Gastroesophageal sphincter (tissue), 4 donors: Measurements from ENCODE around the gene ERVH48-1. TPM values are rescaled to one million over a fixed set of nuclear protein-coding genes. Genes with fewer than 3 reads are reported as not detected.
"Not testable (repeated sequence)": the region's sequence is repeated elsewhere in the genome, so short reads cannot be mapped to it uniquely, and the experiment has no call there.

ENCODE experiments used
- ATAC-seq: fragments of 150-250 bp; one replicate; pipeline ENCODE4 v1.9.1; 2016; ENCODE audit warnings: mild to moderate bottlenecking, moderate library complexity
- H3K27ac ChIP-seq, 4 donors: fragments of 200-600 bp; sonication (generic) in 3 of 4; 1 replicate in 3 of 4; 2 replicates in 1 of 4; pipeline ENCODE4 v1.5.1; 2016 to 2019
- H3K27me3 ChIP-seq: fragments of 200-600 bp; sonication (generic); one replicate; pipeline ENCODE4 v1.5.1; 2019
- H3K36me3 ChIP-seq, 2 donors: fragments of 200-600 bp; sonication (generic); one replicate each; pipeline ENCODE4 v1.5.1; 2019; ENCODE audit warnings: control low read depth in 1 of 2
- H3K4me1 ChIP-seq, 3 donors: fragments of 200-600 bp; sonication (generic); 1 replicate in 2 of 3; 2 replicates in 1 of 3; pipeline ENCODE4 v1.5.1; 2016 to 2019; ENCODE audit warnings: control low read depth in 2 of 3
- H3K4me3 ChIP-seq, 2 donors: fragments of 200-600 bp; sonication (generic); one replicate each; pipeline ENCODE4 v1.5.1; 2019; ENCODE audit warnings: mild to moderate bottlenecking in 1 of 2, moderate library complexity in 1 of 2
- H3K9me3 ChIP-seq, 3 donors: fragments of 200-600 bp; sonication (generic); one replicate each; pipeline ENCODE4 v1.5.1; 2017 to 2019; ENCODE audit warnings: control low read depth in 2 of 3
- EP300 ChIP-seq: sonication (generic); formaldehyde crosslinking; IDR thresholded peaks from one replicate; pipeline ENCODE4 v1.6.1; 2017; ENCODE audit warnings: antibody characterized with exemption, mild to moderate bottlenecking
- POLR2A ChIP-seq, 2 donors: fragments of 450-650 bp; IDR thresholded peaks; one replicate each; pipeline ENCODE4 v1.6.1; 2017; ENCODE audit warnings: antibody characterized with exemption in 2 of 2, mild to moderate bottlenecking in 2 of 2, moderate library complexity in 1 of 2
- POLR2AphosphoS5 ChIP-seq: sonication (generic); formaldehyde crosslinking; IDR thresholded peaks from one replicate; pipeline ENCODE4 v1.6.1; 2017; ENCODE audit warnings: antibody characterized with exemption
- WGBS, 2 donors: methylation state at CpG; one replicate each; pipeline ENCODE4 v1.1.5; 2018; ENCODE audit warnings: low coverage in 1 of 2; 5-methylcytosine and 5-hydroxymethylcytosine counted together
- total RNA-seq, 4 donors: library from RNA; depleted of rRNA; stranded (reverse); fragments of >200 nt; gene quantifications; one replicate each; pipeline ENCODE4 v1.1.0, GENCODE V29; 2016
- TF ChIP-seq, protein P1 (sequence below), 4 experiments: fragments of 200-600 bp in 2 of 4; fragments of 450-650 bp in 2 of 4; sonication (generic) in 1 of 4; IDR thresholded peaks; one replicate each; pipeline ENCODE4 v1.5.1; 2017 to 2019; ENCODE audit warnings: antibody characterized with exemption in 4 of 4, mild to moderate bottlenecking in 2 of 4, moderate library complexity in 2 of 4

The ERVH48-1 gene
- total RNA-seq, 4 donors from 2014 or later, result not detected

DNA sequence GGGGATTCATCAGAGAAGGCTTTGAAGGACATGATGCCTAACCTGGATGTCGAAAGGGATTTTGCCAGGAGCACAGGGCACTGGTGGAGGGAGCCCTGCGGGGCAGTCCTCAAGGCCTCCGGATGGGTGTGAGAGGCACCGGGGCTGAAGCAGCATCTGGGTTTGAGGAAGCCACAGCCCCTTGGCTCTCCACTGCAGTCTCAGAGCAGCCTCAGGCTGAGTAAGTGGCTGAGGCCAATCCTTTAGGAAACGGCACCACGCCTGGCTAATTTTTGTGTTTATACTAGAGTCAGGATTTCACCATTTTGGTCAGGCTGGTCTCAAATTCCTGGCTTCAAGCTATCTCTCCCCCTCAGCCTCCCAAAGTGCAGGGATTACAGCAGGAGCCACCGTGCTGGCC lies 12.0 kb downstream of the ERVH48-1 start:
- Histone ChIP-seq H3K9me3 (no peaks in the 10 kb centered on the region), H3K4me1 (no peaks in the 10 kb centered on the region), H3K36me3 (peaks cover 0 to 47% of the 10 kb centered on the region in 2 donors), H3K27ac (no peak overlapping the region), H3K4me3 (no peak overlapping the region), H3K27me3 (no peaks in the 10 kb centered on the region)
- TF ChIP-seq POLR2A (IDR thresholded peaks at IDR 0.05) (no peak), POLR2AphosphoS5 (no peak), EP300 (no peak)
- TF ChIP-seq, protein P1, sequence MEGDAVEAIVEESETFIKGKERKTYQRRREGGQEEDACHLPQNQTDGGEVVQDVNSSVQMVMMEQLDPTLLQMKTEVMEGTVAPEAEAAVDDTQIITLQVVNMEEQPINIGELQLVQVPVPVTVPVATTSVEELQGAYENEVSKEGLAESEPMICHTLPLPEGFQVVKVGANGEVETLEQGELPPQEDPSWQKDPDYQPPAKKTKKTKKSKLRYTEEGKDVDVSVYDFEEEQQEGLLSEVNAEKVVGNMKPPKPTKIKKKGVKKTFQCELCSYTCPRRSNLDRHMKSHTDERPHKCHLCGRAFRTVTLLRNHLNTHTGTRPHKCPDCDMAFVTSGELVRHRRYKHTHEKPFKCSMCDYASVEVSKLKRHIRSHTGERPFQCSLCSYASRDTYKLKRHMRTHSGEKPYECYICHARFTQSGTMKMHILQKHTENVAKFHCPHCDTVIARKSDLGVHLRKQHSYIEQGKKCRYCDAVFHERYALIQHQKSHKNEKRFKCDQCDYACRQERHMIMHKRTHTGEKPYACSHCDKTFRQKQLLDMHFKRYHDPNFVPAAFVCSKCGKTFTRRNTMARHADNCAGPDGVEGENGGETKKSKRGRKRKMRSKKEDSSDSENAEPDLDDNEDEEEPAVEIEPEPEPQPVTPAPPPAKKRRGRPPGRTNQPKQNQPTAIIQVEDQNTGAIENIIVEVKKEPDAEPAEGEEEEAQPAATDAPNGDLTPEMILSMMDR (IDR thresholded peaks at IDR 0.05), result no peak
- ATAC-seq, result no peak
- 62 to 70% methylated on average over 5 to 7 of the region's 7 CpGs for WGBS, 2 donors

DNA sequence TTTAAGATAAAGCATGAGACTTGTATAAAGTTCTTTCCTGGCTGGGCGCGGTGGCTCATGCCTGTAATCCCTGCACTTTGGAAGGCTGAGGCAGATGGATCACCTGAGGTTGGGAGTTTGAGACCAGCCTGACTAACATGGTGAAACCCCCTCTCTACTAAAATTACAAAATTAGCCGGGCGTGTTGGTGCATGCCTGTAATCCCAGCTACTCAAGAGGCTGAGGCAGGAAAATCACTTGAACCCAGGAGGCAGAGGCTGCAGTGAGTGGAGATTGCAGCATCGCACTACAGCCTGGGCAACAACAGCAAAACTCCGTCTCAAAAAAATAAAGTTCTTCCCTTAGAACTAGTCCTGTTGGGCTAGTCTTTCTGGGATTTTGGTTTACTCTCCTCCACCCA lies 13.5 kb downstream of the ERVH48-1 start:
- not testable (repeated sequence) for H3K9me3 ChIP-seq, H3K27ac ChIP-seq, H3K27me3 ChIP-seq, H3K4me3 ChIP-seq, H3K4me1 ChIP-seq, ATAC-seq
- peaks cover 0 to 62% of the 10 kb centered on the region in 2 donors for H3K36me3 ChIP-seq
- 85 to 88% methylated on average over 5 to 6 of the region's 6 CpGs for WGBS, 2 donors

DNA sequence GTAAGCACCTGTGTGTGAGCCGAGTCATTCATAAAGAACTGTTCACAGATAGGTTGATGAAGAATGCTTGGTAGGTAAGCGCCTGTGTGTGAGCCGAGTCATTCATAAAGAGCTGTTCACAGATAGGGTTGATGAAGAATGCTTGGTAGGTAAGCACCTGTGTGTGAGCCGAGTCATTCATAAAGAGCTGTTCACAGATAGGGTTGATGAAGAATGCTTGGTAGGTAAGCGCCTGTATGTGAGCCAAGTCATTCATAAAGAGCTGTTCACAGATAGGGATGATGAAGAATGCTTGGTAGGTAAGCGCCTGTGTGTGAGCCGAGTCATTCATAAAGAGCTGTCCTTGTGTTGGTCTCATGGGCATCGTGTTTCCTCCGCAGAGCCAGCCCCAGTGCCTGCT lies 16.9 kb downstream of the ERVH48-1 start:
- H3K9me3 ChIP-seq, H3K27ac ChIP-seq, H3K27me3 ChIP-seq, ATAC-seq, H3K4me1 ChIP-seq, H3K4me3 ChIP-seq: not testable (repeated sequence)
- H3K36me3 ChIP-seq, result peaks cover 0 to 96% of the 10 kb centered on the region in 2 donors
- WGBS, 2 donors, result 84 to 91% methylated on average over 7 to 9 of the region's 9 CpGs

DNA sequence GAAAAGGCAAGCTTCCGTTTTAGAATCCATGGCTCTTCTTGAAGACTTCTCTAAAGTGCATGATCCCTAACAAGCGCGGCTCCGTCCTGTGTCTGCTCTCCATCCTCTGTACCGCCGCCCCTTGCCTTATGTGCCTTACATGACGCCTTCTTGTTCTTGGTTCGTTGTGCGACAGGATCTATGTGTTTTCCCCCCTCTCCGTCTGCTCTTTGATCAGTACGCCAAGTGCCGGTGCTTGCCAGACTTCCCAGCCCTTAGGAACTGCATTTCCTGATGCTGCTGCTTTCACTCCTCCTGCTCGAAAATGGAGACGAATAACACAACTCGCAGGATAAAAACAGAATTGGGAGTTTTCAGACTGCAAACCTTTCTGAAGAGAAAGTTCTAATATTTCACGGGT lies 19.2 kb downstream of the ERVH48-1 start:
- peaks cover 0 to 99% of the 10 kb centered on the region in 2 donors for H3K36me3 ChIP-seq

DNA sequence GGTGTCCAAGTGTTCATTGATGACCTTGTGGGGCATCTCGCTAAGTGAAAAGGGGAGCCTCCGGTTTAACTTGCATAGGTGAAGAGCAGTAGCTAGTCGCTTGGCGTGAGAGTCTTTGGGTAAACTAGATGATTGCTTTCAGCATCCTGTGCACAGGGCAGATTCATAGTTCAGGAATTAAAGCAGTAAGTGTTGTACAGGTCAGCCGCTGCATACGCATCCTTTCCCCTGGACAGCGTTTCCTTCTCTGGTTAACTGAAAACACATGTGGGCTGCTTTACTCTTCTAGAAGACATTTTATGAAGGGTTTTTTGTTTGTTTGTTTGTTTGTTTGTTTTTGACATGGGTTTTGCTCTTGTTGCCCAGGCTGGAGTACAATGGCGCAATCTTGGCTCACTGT lies 20.2 kb downstream of the ERVH48-1 start:
- no peak for ATAC-seq
- Histone ChIP-seq H3K36me3 (peaks cover 0 to 99% of the 10 kb centered on the region in 2 donors), H3K27me3 (no peaks in the 10 kb centered on the region), H3K4me1 (peaks cover 0 to 27% (median 0%) of the 10 kb centered on the region in 3 donors), H3K27ac (no peak overlapping the region), H3K9me3 (no peaks in the 10 kb centered on the region), H3K4me3 (no peak overlapping the region)
- 93 to 97% methylated on average over 6 to 7 of the region's 8 CpGs for WGBS, 2 donors
- TF ChIP-seq, protein P1 (IDR thresholded peaks at IDR 0.05), result no peak
- no peak for TF ChIP-seq EP300
- TF ChIP-seq POLR2A (IDR thresholded peaks at IDR 0.05), result no peak
- TF ChIP-seq POLR2AphosphoS5, result no peak

More for the DNA sequence above, 19.2 kb downstream of the ERVH48-1 start:
- peaks cover 0 to 17% (median 0%) of the 10 kb centered on the region in 3 donors for H3K4me1 ChIP-seq
- WGBS, 2 donors, result 85 to 96% methylated on average over 9 to 16 of the region's 16 CpGs
- H3K4me3 ChIP-seq, result no peak overlapping the region
- H3K9me3 ChIP-seq, result no peaks in the 10 kb centered on the region
- TF ChIP-seq POLR2A (IDR thresholded peaks at IDR 0.05) (no peak), EP300 (no peak), POLR2AphosphoS5 (no peak)
- TF ChIP-seq, protein P1 (IDR thresholded peaks at IDR 0.05), result no peak
- no peak for ATAC-seq
- H3K27me3 ChIP-seq, result no peaks in the 10 kb centered on the region
- no peak overlapping the region for H3K27ac ChIP-seq

DNA sequence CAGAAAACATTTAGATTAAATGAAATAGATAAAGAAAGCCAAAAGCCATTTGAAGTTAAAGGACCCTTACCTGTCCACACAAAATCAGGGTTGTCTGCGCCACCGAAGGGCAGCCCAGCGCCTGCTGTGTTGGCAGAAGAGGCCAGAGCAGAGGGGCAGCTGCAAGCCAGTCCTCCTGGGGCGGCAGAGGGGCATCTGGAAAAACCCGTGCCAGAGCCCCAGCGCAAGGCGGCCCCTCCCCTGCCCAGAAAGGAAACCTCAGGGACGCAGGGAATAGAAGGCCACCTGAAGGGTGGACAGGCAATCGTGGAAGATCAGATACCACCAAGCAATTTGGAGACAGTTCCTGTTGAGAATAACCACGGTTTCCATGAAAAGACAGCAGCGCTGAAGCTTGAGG lies 21.6 kb downstream of the ERVH48-1 start:
- Histone ChIP-seq H3K27ac (no peak overlapping the region), H3K36me3 (peaks cover 0 to 99% of the 10 kb centered on the region in 2 donors), H3K4me1 (peaks cover 0 to 37% (median 0%) of the 10 kb centered on the region in 3 donors), H3K4me3 (no peak overlapping the region), H3K27me3 (no peaks in the 10 kb centered on the region), H3K9me3 (no peaks in the 10 kb centered on the region)
- WGBS, 2 donors, result 86 to 93% methylated on average over 8 to 9 of the region's 11 CpGs
- no peak for ATAC-seq
- TF ChIP-seq, protein P1 (IDR thresholded peaks at IDR 0.05), result no peak
- no peak for TF ChIP-seq EP300
- no peak for TF ChIP-seq POLR2A (IDR thresholded peaks at IDR 0.05)
- no peak for TF ChIP-seq POLR2AphosphoS5
